HG02943 (cell line): ENCODE results near the gene NEK4.

Experiments used
- ATAC-seq: cut with Tn5 transposase; IDR thresholded peaks from one replicate; pipeline ENCODE4 v1.9.1; 2021; ENCODE audit warnings: mild to moderate bottlenecking, low read depth, moderate library complexity; ENCODE audit not compliant: unreplicated experiment

The NEK4 gene

DNA sequence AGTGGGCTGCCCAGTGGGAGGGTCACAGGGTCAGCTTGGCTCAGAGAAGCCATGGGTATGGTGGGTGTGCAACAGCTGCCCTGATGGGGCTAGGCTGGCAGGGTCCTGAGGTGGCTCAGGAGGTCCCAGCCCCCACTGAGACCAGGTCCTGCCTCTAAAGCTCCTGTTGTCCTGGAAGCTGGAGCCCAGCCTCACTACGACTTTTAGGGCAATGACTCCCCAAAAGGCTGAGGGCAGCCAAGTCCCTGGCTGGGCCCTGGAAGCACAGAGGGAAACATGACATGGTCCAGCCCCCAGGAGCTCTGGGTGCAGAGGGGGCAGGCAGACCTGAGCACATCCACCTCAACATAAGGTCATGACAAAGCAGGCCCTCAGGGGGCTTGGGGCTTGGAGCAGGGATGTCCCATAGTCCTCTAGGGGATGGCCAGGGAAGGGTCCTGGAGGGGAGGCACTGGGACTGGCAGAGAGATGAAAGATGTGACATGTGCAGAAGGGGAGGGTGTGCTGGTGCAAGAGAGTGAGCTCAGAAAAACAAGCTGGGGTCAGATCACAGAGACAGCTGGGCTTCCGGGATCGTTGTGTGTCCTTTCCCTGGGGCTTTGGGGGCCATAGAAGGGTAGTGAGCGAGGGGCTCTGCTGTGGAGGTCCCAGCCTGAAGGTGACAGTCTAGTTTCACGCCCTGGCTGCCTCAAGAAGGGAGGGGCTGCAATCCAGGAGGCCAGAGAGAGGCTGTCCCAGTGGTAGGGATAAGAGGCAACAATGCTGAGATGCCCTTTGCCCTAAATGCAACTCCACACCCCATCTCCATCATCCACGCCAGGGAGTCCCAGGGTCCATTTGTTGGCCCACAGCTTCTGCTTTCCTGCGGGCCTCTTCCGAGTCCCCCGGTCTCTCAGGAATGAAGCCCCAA, 23.2 kb upstream of the NEK4 start:
- ATAC-seq: no peak

DNA sequence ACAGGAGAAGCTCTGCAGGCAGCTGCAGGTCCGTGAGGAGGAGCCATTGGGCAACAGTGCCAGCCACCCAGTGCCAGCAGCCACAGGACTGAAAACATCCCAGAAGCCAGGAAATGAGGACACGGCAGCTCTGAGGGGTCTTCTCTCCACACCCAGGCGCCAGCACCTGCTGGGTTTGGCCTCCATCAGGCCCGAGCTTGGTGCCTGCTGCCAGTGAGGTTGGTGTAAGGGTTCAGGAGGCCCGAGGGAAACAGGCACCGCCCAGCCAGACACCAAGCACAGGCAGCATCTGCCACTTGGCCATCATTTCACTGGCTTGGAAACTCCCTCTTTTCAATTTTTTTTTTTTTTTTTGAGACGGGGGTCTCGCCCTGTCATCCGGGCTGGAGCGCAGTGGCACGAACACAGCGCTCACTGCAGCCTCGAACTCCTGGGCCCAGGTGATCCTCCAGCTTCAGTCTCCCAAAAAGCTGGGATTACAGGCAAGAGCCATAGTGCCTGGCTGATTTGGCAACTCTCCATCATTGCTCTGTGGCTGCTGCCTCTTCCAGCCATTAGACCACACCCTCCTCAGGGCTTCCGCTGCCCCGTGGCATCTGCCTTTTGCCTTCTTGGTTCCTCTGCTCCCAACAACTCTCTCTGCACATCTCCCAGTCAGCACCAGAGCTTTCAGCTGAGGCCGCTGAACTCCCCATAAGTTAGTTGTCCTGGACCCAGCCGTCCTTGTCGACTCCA, 22.4 kb upstream of the NEK4 start:
- ATAC-seq: no peak

GRCh38 chr3:52792413-52792812, 21.7 kb upstream of the NEK4 start:
- no peak for ATAC-seq

DNA sequence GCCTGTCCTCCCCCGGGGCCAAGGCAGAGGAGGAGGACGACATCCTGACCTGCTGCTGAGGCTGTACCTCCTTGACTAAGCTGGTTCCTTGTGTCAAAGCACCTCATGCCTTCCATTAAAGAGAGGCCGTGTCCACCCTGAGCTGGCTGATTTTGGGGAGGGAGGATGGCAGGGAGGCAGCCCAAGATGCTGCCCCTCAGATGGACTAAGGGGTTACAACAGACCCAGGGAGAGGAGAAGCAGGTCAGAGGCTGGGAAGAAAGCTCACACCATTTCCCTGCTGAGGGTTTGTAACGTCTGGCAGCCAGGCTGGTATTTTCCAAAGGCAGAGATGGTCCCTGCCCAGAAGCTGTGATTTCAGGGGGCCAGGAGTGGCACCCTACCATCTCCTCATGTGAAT, 21.2 kb upstream of the NEK4 start:
- ATAC-seq: no peak

DNA sequence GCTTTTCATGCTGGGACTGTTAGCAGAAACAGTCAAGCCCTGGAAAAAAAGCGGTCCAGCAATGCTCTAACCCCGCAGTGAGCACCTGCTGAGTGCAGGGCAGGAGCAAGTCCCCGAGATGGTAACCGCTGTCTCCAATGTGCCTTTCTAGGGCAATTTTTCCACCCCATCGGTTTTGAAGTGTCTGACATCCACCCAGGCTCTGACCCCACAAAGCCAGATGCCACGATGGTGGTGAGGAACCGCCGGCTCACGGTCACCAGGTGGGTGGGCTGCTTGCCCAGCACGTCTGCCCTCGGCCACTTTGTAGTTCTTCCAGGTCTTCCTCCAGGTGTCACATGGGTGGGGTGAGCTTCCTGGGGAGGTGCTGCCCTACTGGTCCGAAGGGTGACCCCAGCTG, 20.6 kb upstream of the NEK4 start:
- no peak for ATAC-seq

GRCh38 chr3:52790741-52791140, 20.0 kb upstream of the NEK4 start:
- ATAC-seq: no peak

DNA sequence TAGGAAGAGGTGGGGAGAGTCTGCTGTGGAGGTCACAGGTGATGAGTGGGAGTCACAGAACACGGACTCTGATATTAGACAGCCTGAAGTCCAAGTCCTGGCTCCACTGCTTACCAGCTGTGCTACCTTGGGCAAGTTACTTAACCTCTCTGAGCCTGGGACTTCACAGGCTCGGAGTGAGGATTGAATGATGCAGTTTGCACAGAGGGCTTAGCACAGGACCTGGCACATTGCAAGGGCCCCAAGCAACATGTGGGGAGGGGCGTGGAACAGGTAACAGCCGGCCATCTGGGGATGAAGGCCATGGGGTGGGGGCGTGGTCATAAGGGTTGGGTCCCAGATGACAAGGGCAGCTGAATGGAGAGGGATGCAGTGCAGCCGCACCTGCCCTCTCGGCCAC, 19.6 kb upstream of the NEK4 start:
- no peak for ATAC-seq

DNA sequence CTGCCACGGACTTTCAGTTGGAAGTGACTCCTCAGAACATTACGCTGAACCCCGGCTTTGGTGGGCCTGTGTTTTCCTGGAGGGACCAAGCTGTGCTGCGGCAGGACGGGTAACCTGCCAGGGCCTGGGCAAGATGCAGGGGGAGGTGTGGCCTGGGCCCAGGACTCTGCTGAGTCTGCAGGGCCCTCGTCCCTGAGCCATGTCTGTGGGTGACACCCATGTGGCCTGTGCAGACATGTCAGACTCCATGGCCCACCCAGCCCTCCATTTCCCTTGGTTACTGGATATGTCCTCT, 19.0 kb upstream of the NEK4 start:
- ATAC-seq: no peak

- no peak for ATAC-seq
Measured at GRCh38 chr3:52788890-52789745, 18.4 kb upstream of the NEK4 start.

GRCh38 chr3:52787672-52788625, 17.2 kb upstream of the NEK4 start:
- ATAC-seq: no peak

GRCh38 chr3:52787246-52787645, 16.5 kb upstream of the NEK4 start:
- ATAC-seq: no peak

GRCh38 chr3:52786330-52787215, 15.8 kb upstream of the NEK4 start:
- ATAC-seq: no peak

GRCh38 chr3:52784931-52785590, 14.3 kb upstream of the NEK4 start:
- no peak for ATAC-seq

- no peak for ATAC-seq
Measured at GRCh38 chr3:52784021-52784621, 13.4 kb upstream of the NEK4 start.

DNA sequence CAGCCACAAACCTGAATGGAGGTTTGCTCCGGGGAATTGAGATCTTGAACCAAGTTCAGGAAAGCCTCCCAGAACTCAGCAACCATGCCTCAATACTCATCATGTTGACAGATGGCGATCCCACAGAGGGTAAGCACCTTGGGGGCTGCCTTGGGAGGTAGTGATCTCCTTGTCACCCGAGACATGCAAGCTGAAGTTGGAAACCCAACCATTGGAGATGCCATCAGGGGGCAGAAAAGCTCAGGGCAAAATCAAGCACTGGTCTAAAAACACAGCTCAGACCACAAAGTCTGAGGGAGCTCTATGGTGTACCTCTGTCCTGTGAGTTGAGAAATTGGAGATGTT, 12.4 kb upstream of the NEK4 start:
- no peak for ATAC-seq

GRCh38 chr3:52782412-52783210, 11.9 kb upstream of the NEK4 start:
- no peak for ATAC-seq

- no peak for ATAC-seq
Measured at GRCh38 chr3:52781741-52782140, 11.0 kb upstream of the NEK4 start.
